CD4-positive, CD25-positive, alpha-beta regulatory T cell (primary cell): Measurements from ENCODE around the gene PAX3. TPM values are rescaled to one million over a fixed set of nuclear protein-coding genes. Genes with fewer than 3 reads are reported as not detected.

Experiments used
- ATAC-seq, 2 donors: fragments of 150-1000 bp; cut with Tn5 transposase; one replicate each; pipeline ENCODE4 v1.10.0; 2021; ENCODE audit warnings: low read depth in 2 of 2, moderate number of reproducible peaks in 2 of 2, moderate library complexity in 1 of 2
- DNase-seq, 3 donors: peaks; one replicate each; pipeline versions ENCODE4 v3.0.0 to v3.0.0-alpha.2; 2012 to 2022; ENCODE audit warnings: mixed read lengths in 1 of 3
- H3K27ac ChIP-seq: one replicate; pipeline ENCODE4 v1.7.0; 2013; ENCODE audit warnings: mild to moderate bottlenecking, low read length; ENCODE audit not compliant: insufficient read depth, poor library complexity, severe bottlenecking
- H3K27me3 ChIP-seq: one replicate; pipeline ENCODE4 v1.7.0; 2013; ENCODE audit warnings: low read length; ENCODE audit not compliant: control insufficient read depth, insufficient read depth
- H3K36me3 ChIP-seq: one replicate; pipeline ENCODE4 v1.7.0; 2013; ENCODE audit warnings: mild to moderate bottlenecking, low read length, moderate library complexity; ENCODE audit not compliant: control insufficient read depth, insufficient read depth
- H3K4me1 ChIP-seq: 2 replicates; pipeline ENCODE4 v1.7.0; 2013; ENCODE audit warnings: mild to moderate bottlenecking, low read length; ENCODE audit not compliant: insufficient read depth, control insufficient read depth, poor library complexity, severe bottlenecking
- H3K4me3 ChIP-seq: one replicate; pipeline ENCODE4 v1.7.0; 2013; ENCODE audit warnings: low read depth, mild to moderate bottlenecking, low read length, moderate library complexity
- H3K9me3 ChIP-seq, 2 experiments: 1 replicate in 1 of 2; 2 replicates in 1 of 2; pipeline ENCODE4 v1.7.0; 2013; ENCODE audit warnings: low read length in 2 of 2, mild to moderate bottlenecking in 1 of 2, moderate library complexity in 1 of 2; ENCODE audit not compliant: control insufficient read depth in 2 of 2
- H3K27ac Mint-ChIP-seq, 3 donors: one replicate each; pipeline ENCODE4 v1.8.0; 2020 to 2022; ENCODE audit warnings: mild to moderate bottlenecking in 3 of 3, mixed read lengths in 3 of 3, moderate library complexity in 2 of 3
- H3K27me3 Mint-ChIP-seq: one replicate; pipeline ENCODE4 v1.8.0; 2022; ENCODE audit warnings: mild to moderate bottlenecking, mixed read lengths
- H3K36me3 Mint-ChIP-seq: one replicate; pipeline ENCODE4 v1.8.0; 2020; ENCODE audit warnings: mixed read lengths
- H3K4me1 Mint-ChIP-seq, 4 donors: one replicate each; pipeline ENCODE4 v1.8.0; 2020 to 2022; ENCODE audit warnings: mixed read lengths in 4 of 4, mild to moderate bottlenecking in 1 of 4
- H3K4me3 Mint-ChIP-seq, 4 donors: one replicate each; pipeline ENCODE4 v1.8.0; 2020 to 2022; ENCODE audit warnings: mild to moderate bottlenecking in 4 of 4, mixed read lengths in 4 of 4, moderate library complexity in 3 of 4
- H3K9me3 Mint-ChIP-seq, 7 donors: one replicate each; pipeline ENCODE4 v1.8.0; 2020 to 2022; ENCODE audit warnings: mixed read lengths in 7 of 7, mild to moderate bottlenecking in 3 of 7, moderate library complexity in 2 of 7
- polyA plus RNA-seq, 4 donors: library from polyadenylated mRNA; unstranded; fragments of 300-500 nt; fragmentation: Illumina TruSeq; gene quantifications; one replicate each; pipeline ENCODE4 v1.2.3, GENCODE V29; 2021
- total RNA-seq: library from RNA; stranded (reverse); gene quantifications from one replicate; pipeline ENCODE4 v1.2.3, GENCODE V29; 2022

The PAX3 gene
- total and polyA plus RNA-seq, 5 donors from 2014 or later = not detected

DNA sequence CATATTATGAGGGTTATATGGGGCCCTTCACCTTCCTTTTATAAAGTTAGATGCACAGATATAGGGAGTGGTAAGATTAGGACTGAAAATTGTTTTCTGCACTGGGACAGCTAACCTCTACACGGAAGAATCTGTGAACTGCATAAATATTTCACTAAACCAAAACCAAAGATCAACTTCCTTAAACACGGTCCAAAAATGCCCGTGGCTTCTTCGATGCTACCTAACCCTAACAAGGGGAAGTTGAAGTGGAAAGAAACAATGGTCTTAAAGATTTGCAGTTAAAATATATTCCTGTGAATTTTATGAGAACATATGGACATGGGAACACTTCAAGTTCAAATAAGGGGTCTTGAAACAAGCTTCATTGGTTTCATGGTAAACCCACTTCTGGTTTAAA is 33.3 kb upstream of the PAX3 start:
- no peaks in the 10 kb centered on the region for H3K36me3 Mint-ChIP-seq

GRCh38 chr2:222330910-222331309 is 32.1 kb upstream of the PAX3 start:
- ATAC-seq (no peak), DNase-seq (no peak)
- H3K4me3 ChIP-seq = no peak overlapping the region
- H3K9me3 ChIP-seq = peaks cover 3 to 10% of the 10 kb centered on the region in 2 experiments
- Mint-ChIP-seq H3K27ac (no peak overlapping the region), H3K36me3 (no peaks in the 10 kb centered on the region), H3K4me1 (no peaks in the 10 kb centered on the region), H3K27me3 (peaks cover 23% of the 10 kb centered on the region), H3K9me3 (peaks cover 4 to 19% (median 8%) of the 10 kb centered on the region in 7 donors), H3K4me3 (no peak overlapping the region)
- H3K4me1 ChIP-seq = no peaks in the 10 kb centered on the region
- no peaks in the 10 kb centered on the region for H3K36me3 ChIP-seq
- H3K27me3 ChIP-seq = peaks cover 12% of the 10 kb centered on the region
- no peak overlapping the region for H3K27ac ChIP-seq

More for the DNA sequence above, 33.3 kb upstream of the PAX3 start:
- Mint-ChIP-seq H3K4me3 (no peak overlapping the region), H3K27ac (no peak overlapping the region), H3K27me3 (peaks cover 19% of the 10 kb centered on the region), H3K9me3 (peaks cover 4 to 19% (median 8%) of the 10 kb centered on the region in 7 donors), H3K4me1 (no peaks in the 10 kb centered on the region)
- no peak for DNase-seq
- Histone ChIP-seq H3K27me3 (peaks cover 12% of the 10 kb centered on the region), H3K27ac (no peak overlapping the region), H3K36me3 (no peaks in the 10 kb centered on the region), H3K4me3 (no peak overlapping the region), H3K9me3 (peaks cover 3 to 10% of the 10 kb centered on the region in 2 experiments), H3K4me1 (no peaks in the 10 kb centered on the region)
- ATAC-seq = no peak

GRCh38 chr2:222322236-222322635 is 23.4 kb upstream of the PAX3 start:
- H3K27me3 Mint-ChIP-seq = peaks cover 53% of the 10 kb centered on the region
- no peaks in the 10 kb centered on the region for H3K9me3 ChIP-seq
- peaks cover 5 to 23% (median 9%) of the 10 kb centered on the region in 4 donors for H3K4me1 Mint-ChIP-seq
- peaks cover 17% of the 10 kb centered on the region for H3K4me1 ChIP-seq
- DNase-seq (no peak), ATAC-seq (no peak)
- H3K9me3 Mint-ChIP-seq = peaks cover 0 to 2% (median 0%) of the 10 kb centered on the region in 7 donors
- H3K27ac ChIP-seq = no peak overlapping the region
- H3K36me3 Mint-ChIP-seq = no peaks in the 10 kb centered on the region
- no peak overlapping the region for H3K27ac Mint-ChIP-seq
- peak overlapping the region in 1 of 4 donors; percentile 86 for H3K4me3 Mint-ChIP-seq
- peaks cover 11% of the 10 kb centered on the region for H3K27me3 ChIP-seq
- no peak overlapping the region for H3K4me3 ChIP-seq
- no peaks in the 10 kb centered on the region for H3K36me3 ChIP-seq

- H3K36me3 ChIP-seq = no peaks in the 10 kb centered on the region
- Mint-ChIP-seq H3K27me3 (peaks cover 62% of the 10 kb centered on the region), H3K4me1 (peaks cover 5 to 23% (median 9%) of the 10 kb centered on the region in 4 donors), H3K9me3 (peaks cover 0 to 2% (median 0%) of the 10 kb centered on the region in 7 donors), H3K4me3 (peak overlapping the region; percentile 74 to 86 (median 86)), H3K36me3 (no peaks in the 10 kb centered on the region), H3K27ac (peak overlapping the region in 1 of 3 donors; percentile 83)
- no peaks in the 10 kb centered on the region for H3K9me3 ChIP-seq
- no peak overlapping the region for H3K4me3 ChIP-seq
- DNase-seq = no peak
- H3K4me1 ChIP-seq = peaks cover 17% of the 10 kb centered on the region
- peaks cover 27% of the 10 kb centered on the region for H3K27me3 ChIP-seq
- no peak overlapping the region for H3K27ac ChIP-seq
- no peak for ATAC-seq
Observed at GRCh38 chr2:222320436-222321395, 21.9 kb upstream of the PAX3 start.

DNA sequence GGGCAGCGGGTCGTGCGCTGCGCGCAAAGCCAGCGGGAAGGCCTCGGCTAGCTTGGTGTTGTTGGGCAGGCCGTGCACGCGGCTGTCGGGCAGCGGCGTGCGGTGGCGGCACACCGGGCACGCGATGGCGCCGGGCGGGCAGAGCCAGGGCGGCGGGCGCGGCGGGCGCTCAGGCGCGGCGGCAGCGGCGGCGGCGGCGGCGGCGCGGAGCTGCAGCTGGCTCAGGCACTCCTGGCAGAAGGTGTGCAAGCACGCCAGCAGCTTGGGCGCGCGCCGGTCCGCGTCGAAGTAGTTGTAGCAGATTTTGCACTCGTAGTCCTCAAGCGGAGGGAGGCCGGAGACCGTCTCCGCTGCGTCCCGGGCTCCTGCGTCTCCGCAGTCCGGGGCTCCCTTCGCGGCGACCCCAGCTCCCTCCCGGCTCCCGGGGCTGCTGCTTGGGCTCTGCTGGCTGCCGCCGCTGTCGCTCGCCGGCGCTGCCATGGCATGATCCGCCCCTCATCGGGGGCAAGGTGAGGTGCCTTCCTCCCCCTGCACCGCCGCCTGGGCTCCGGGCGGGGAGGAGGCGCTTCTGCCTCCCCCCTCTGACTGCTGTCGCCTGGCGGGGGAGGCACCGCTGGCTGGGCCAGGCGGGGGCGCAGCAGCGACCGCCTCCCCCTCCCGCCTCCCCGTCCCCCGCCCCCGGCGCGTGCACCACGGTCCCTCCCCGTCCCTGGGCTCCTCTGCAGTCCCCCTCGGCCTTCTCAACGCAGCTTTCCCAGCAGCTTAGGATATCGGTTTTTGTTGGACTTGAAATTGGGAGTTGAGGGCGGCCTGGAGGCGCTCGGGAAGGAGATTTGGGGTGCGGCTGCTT is 21.0 kb upstream of the PAX3 start:
- DNase-seq (no peak), ATAC-seq (peak; percentile 35 to 37)
- no peak overlapping the region for H3K27ac ChIP-seq
- H3K36me3 ChIP-seq = no peaks in the 10 kb centered on the region
- peak overlapping the region in 3 of 4 donors; percentile 74 to 86 (median 86) for H3K4me3 Mint-ChIP-seq
- peaks cover 17% of the 10 kb centered on the region for H3K4me1 ChIP-seq
- peaks cover 5 to 23% (median 9%) of the 10 kb centered on the region in 4 donors for H3K4me1 Mint-ChIP-seq
- peaks cover 0 to 2% (median 0%) of the 10 kb centered on the region in 7 donors for H3K9me3 Mint-ChIP-seq
- H3K27ac Mint-ChIP-seq = no peak overlapping the region
- no peak overlapping the region for H3K4me3 ChIP-seq
- no peaks in the 10 kb centered on the region for H3K36me3 Mint-ChIP-seq
- H3K9me3 ChIP-seq = no peaks in the 10 kb centered on the region
- peaks cover 29% of the 10 kb centered on the region for H3K27me3 ChIP-seq
- H3K27me3 Mint-ChIP-seq = peaks cover 71% of the 10 kb centered on the region

DNA sequence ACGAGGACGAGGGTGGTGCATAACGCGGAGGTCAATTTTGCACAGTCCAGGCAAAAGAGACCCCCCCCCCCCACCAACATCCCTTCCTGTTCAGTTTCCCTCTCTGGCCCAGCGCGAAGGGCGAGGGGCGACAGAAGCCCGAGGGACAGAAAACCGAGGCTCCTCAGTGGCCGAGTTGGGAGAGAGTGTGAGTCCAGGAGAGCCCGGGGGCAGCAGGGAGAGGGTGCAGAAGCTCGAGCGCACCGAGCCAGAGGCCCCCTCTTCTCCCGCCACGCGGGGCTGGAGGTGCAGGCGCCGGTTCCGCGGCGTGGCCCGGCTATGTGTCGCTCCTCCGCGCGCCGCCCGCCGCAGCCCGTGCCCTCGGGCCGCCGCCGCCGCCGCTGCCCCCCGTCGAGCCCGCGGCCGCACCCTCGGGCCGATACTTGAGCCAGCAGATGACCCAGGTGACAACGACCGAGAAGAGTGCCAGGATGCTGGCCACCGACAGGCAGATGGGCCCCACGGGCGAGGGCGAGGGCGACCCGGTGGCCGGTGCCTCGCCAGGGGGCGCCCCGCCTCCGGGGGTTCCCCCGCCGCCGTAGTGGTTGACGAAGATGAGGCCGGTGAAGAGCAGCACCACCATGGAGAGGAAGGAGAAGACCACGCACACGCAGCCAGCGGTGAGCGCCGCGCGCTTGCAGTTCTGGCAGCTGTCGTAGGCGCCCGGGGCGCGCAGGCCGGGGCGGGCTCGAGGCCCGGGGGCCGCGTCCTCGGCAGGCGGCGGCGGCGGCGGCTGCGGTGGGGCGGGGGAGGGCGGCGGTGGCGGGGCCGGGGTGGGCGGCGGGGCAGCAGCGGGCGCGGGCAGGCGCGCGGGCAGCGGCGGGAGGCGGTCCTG is 20.2 kb upstream of the PAX3 start:
- no peak overlapping the region for H3K4me3 ChIP-seq
- DNase-seq = peak in 2 of 3 donors; percentile 30 to 53
- peaks cover 73% of the 10 kb centered on the region for H3K27me3 Mint-ChIP-seq

More for the DNA sequence above, 20.2 kb upstream of the PAX3 start:
- peaks cover 17% of the 10 kb centered on the region for H3K4me1 ChIP-seq
- H3K27me3 ChIP-seq = peaks cover 36% of the 10 kb centered on the region
- Mint-ChIP-seq H3K4me3 (peak overlapping the region; percentile 86 to 89 (median 86)), H3K4me1 (peaks cover 5 to 23% (median 9%) of the 10 kb centered on the region in 4 donors), H3K36me3 (no peaks in the 10 kb centered on the region), H3K27ac (no peak overlapping the region), H3K9me3 (peaks cover 0 to 2% (median 0%) of the 10 kb centered on the region in 7 donors)
- no peaks in the 10 kb centered on the region for H3K9me3 ChIP-seq
- no peaks in the 10 kb centered on the region for H3K36me3 ChIP-seq
- H3K27ac ChIP-seq = no peak overlapping the region
- peak; percentile 41 to 52 for ATAC-seq
